Dermis blood vessel endothelial cell (primary cell): ENCODE data around the gene MCEMP1. TPM values are rescaled to one million over a fixed set of nuclear protein-coding genes. Genes with fewer than 3 reads are reported as not detected.

ENCODE experiments used
- DNase-seq: peaks from one replicate; pipeline ENCODE4 v3.0.0; 2010
- total RNA-seq: library from RNA; depleted of rRNA; stranded (reverse); fragments of >200 nt; gene quantifications from 2 replicates; pipeline ENCODE4 v1.2.3, GENCODE V29; 2014

MCEMP1 gene, protein sequence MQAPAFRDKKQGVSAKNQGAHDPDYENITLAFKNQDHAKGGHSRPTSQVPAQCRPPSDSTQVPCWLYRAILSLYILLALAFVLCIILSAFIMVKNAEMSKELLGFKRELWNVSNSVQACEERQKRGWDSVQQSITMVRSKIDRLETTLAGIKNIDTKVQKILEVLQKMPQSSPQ
- not detected in 2 replicates for total RNA-seq

DNA sequence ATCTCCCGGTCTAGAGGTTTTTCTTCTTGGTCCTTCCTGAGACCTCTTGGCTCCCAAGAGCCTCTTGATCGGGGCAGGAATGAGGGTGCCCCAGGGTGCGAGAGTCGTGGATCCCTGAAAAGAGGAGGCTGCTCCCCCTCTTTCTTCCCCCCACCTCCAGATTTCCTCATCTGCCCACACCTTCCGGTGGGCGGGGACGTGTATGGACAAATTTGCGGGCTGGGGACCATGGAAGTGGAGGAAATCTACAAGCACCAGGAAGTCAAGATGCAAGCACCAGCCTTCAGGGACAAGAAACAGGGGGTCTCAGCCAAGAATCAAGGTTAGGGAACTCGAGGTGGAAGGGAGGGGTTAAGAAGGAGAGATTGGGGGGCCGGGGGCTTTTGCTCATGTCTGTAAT is at the start of gene MCEMP1:
MCEMP1 (plus strand) TSS at position 237 of the 400 bp plus-strand sequence; CDS start at position 268, 31 bp downstream.
- DNase-seq, result no peak

DNA sequence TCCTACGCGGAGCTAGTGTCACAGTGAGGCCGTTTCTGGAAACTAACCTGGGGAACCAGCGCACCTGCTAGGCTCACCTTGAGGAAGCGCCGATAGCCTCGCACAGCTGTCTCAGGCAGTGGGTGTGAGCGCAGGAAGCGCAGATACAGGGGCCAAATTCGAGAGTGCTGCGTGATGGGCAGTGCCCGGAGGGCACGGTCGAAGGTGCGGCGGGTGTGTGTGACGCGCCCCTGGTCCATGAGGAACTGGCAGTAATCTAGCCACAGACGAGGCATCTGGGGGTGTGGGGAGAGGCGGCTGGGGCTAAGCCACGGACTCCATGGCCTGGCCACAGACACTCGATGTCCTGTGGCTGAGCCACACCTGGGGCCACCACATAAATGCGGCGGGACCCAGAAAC is 49.7 kb upstream of the MCEMP1 start:
- no peak for DNase-seq

DNA sequence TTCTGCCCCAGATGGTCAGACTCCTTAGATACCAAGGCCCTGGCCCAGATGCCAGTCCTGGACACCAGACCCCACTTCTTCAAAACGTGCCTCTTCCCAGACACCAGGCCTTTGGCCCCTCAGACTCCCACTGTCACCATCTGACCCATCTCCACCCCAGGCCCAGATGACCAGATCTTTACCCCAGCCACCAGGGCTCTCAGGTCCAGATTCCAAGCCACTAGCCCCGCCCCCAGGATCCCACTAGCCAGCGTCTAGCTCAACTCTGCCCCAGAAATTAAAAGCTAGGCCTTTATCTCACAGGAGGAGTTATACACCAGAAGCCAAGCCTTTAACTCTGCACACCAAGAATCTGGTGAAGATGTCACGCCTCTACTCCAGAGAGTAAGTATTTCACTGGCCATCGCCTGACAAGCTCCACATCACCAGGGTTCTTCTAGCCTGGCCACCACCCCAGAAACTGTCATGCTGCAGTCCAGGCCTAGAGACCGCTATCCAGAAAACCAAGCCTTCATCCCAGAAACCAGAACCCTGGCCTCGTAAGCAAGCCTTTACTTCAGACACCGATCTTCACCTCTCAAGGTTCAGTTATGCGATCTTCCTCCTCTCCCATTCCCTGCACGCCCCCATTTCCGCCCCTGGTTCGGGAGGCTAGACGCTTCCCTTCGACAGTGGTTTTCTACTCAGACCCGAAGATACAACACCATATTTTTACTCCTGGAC is 48.1 kb upstream of the MCEMP1 start:
- DNase-seq, result no peak

DNA sequence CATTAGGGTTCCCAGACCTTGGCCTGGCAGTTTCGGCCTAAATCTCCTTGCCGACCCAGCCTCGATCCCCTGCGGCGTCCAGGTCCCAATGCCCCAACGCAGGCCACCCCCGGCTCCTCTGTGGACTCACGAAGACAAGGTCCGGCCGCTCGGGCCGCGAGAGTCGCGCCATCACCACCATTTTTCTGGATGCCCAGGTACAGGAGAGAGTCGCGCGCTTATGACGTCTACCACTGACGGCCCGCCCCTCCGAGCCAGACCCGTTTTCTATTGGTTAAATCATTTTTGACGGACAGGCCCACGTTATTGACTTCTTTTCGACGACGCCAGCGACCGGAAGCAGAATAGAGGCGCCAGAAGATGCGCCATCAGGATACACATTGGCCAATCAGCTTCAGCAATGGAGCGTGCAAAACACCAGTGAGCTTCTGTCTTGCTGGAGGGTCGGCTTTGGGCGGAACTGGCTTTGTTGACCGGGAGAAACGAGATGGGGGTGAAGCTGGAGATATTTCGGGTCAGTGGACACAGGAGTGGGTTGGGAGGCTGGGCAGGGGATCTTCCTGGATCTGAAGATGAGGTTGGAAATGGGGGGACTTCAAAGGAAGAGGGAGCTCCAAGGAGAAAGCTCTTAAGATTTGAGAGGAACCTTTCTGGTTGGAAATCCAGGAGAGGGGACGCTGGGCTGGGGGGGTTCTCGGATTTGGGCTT is 47.4 kb upstream of the MCEMP1 start, which contains the start of the genes PET100 and XAB2:
PET100 (plus strand) TSS at position 447 of the 708 bp plus-strand sequence; CDS start at position 488, 41 bp downstream.
XAB2 (minus strand) TSS at position 199 of the 708 bp plus-strand sequence; CDS start at position 181, 18 bp downstream.
- DNase-seq, result peak; percentile 99

DNA sequence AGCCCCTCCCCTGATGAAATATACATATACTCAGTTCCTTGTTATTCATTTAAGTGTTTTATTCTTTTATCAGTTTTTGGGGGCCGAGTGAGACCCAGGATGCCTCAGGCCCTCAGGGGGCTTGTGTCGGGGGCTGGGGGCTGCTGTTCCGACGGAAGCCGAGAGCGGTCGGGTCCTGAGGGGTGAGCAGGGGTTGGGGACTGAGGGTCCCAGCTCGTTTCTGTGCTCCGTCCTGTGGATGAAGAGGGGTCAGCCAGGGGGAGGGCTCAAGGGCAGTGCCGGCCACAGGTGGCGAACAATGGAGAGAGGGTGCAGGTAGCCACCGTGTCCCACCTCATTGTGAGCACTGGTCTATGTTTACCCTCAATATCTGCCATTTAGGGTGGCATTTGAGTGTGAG is 45.3 kb upstream of the MCEMP1 start:
- DNase-seq, result no peak

DNA sequence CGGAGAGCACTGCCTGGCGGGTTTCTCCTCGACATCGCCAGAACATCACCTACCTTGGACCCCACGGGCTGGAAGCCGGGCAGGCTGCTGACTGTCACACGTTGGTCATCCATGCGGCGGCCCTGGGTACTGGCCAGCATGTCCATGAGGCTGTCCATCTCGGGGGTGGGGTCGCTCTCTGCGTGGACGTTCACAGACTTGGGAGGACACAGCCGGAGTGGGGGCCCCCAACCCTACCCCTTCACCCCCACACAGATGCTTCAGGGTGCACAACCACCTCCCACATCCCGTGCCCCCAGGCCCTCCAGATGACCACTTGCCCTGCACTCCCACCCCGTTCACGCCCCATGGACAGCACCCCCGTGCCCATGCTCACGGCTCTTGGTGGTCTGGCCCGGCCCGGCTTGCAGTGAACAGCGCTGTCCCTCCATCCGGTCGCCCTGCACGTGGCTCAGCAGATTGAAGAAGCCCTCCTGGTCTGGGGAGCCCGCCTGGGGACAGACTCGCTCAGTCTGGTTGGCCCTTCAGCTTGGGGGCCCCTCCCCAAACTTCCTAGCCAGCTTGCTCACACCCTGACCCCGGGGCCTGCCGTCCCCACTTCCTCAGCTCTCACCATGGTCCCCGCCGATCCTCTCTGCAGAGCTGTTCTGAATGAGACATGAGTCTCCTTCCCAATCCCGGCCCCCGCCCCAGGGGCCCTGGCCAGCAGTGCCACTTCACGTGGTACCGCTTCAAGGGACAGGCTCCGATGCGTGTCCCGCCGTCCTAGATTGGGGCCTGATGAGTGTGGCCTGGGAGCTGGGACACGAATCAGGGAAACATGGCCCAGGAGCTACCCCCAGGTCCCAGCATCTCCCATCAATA is 44.3 kb upstream of the MCEMP1 start:
- DNase-seq, result no peak

DNA sequence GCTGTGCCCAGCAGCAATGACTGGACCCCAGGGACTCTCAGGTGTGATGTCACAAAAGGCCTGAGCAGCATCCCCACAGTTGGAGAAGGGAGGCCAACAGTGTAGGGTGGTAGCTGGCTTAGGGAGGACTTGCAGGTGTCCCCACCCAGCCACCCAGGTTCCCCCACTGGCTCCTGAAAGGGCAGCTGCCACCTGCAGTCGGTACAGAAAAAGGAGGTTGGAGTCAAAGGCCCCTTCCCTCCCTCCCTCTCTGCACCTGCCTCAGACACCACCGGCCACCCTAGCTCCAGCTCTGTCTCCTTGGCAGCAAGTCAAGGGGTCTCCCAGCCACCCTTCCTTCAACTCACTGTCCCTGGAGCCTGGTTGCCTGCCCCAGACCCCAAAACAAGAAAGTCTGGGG is 43.2 kb upstream of the MCEMP1 start, which contains the start of gene PCP2:
PCP2 (minus strand) TSS at position 22 of the 400 bp plus-strand sequence. CDS start 262 bp downstream, outside the sequence.
- DNase-seq, result no peak

DNA sequence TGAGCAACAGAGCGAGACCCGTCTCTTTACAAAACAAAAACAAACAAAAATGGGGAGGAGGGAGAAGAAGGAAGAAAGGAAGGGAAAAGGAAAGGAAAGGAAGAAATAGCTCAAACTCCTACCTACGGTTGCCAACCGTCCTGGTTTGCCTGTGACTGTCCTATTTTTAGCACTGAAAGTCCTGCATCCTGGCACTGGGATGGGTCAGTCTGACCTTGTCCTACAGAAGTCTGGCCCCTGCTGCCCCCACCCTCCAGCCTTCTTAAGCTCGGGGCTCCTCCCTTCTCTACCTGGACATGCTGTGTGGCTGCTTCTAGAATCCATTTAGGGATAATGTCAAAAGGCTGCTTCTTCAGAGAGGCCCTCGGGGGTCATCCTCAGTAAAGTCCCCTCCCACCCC is 41.2 kb upstream of the MCEMP1 start:
- no peak for DNase-seq

DNA sequence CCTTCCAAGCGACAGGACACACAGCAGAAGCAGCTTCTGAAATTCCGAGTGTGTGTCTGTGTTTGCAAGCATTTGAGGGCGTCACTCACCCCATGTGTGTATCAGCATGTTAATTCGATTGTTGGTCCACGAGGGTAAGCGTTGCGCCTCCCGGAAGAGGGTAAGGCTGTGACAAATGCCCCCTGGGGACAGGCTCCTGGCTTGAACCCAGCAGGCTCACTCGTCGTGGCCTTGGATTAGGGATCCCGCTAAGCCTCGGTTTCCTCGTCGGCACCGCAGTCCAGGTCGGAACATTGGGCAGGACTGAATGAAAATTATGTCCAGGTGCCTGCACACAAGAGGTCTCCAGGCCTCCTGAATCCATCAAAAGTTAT is 40.6 kb upstream of the MCEMP1 start:
- no peak for DNase-seq

DNA sequence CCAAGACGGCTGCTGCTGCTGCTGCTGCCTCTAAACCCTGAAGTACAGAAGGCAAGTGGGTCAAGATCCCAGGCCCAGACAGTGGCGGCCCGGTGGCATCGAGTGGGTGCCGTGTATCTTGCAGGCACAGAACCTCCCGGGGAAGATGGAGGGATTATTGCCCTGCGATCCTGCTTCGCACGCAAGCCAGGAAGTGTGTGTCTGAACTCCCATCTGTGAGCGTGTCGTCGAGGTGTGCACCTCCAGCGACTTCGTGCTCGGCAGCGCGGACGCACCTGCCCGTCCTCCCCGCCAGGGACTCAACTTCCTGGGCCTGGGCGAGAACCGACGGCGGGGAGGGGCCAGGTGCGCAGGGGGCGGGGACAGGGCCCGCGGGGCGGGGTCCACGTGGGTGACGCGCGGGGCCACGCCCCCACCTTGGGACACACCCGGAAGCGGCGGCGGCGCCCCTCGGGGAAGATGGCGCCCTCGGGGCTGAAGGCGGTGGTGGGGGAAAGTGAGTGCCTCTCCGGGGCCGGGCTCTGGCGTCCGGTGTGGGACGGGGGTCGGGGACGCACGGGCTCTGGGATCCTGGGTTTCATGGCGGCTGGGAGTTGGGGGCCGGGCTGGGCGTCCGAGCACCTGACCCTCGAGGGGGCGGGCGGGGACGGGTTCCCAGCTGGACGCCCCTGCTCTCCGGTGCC is 40.1 kb upstream of the MCEMP1 start, which contains the start of gene STXBP2:
STXBP2 (plus strand) TSS at position 420 of the 683 bp plus-strand sequence; CDS start at position 460, 40 bp downstream.
- peak; percentile 59 for DNase-seq

DNA sequence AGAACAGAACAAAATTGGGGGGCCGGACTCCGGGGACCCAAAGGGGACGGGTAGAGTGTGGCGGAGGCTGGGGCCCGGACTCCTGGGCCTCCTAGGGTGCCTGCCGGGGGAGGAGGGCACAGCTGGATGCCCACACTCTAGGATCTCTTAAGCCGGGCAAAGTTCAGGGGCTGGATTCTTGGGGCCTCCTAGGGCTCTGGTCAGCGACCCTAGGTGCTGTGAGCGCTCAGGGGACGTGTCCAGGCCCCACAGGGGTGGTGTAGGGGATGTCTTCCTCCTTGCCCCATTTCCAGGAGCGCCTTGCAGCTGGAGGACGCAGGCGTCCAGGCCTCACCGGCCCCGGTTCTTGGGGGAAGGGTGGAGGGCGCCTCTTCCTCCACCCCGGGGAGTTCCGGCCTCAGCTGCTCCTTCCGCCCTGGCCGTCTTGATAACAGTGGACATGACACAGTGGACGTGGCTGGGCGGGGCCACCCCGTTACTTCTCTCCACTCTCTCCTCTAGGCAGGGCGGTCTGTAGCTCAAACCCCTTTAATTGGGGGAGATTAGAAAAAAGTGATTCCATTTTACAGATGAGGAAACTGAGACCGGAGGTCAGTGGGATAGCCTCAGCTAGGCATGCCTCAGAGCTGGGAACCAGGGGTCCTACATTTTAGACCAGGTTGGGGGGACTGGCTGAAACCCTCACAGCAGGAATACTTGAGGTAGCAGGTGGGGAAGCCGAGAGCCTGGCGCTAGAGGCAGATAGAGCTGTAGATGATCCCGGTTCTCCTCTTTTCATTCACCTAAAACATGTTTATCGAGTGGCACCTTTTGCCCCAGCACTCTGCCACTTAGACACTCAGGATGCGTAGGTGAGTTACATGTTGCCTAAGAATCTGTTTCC is 39.3 kb upstream of the MCEMP1 start:
- peak; percentile 35 for DNase-seq

DNA sequence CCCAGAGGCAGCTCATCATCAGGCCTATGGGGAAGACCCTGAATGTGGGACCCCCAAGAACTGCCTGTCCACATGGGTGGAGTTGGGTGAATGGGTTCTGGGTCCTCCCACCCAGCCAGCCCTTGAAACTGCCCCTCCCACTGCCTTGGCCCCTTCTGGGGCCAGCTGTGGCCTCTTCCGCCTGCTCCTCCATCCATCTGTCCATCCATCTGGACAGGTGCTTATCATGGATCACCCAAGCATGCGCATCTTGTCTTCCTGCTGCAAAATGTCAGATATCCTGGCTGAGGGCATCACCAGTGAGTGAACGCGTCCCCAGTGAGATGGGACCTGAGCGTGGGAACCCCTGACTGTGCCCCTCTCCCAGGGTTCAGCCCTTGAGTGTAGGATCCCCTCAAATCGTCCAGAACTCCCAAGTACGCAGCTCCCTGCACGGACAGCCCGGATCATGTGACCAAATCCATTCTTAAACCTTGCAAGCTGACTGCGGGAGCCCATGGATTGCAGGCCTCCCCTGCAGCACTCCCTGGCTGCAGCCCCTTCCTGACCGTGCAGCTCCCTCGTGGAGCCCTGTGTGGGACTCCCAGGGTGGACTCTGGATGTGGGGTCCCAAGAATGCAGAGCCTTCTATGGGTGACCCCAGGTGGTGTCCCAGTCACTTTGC is 38.0 kb upstream of the MCEMP1 start:
- DNase-seq, result no peak

DNA sequence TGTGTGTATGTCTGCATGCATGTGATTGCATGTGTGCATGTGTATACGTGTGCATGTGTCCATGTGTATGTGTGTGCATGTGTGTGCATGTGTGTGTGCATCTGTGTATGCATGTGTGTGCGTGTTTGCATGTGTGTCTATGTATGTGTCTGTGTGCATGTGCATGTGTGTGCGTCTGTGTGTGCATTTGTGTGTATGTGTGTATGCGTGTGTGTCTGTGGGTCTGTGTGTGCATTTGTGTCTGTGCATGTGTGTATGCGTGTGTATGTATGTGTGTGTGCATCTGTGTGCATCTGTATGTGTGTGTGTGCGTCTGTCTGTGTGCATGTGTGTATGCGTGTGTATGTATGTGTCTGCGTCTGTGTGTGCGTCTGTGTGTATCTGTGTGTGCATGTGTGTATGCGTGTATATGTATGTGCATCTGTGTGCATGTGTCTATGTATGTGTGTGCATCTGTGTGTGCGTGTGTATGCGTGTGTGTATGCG is 37.0 kb upstream of the MCEMP1 start:
- no peak for DNase-seq

DNA sequence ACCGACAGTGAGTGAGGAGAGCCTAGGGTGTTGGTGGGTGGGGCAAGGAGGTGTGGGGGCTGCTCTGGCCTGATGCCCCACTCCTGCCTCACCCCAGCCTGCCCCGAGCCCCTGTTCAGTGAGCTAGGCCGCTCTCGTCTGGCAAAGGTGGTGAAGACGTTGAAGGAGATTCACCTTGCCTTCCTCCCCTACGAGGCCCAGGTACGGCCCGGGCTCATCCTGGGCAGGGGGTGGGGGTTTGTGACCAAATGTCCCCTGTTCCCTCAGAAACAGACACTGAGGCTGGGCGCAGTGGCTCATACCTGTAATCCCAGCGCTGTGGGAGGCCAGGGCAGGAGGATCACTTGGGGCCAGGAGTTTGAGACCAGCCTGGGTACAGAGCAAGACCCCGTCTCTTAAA is 36.1 kb upstream of the MCEMP1 start:
- no peak for DNase-seq

DNA sequence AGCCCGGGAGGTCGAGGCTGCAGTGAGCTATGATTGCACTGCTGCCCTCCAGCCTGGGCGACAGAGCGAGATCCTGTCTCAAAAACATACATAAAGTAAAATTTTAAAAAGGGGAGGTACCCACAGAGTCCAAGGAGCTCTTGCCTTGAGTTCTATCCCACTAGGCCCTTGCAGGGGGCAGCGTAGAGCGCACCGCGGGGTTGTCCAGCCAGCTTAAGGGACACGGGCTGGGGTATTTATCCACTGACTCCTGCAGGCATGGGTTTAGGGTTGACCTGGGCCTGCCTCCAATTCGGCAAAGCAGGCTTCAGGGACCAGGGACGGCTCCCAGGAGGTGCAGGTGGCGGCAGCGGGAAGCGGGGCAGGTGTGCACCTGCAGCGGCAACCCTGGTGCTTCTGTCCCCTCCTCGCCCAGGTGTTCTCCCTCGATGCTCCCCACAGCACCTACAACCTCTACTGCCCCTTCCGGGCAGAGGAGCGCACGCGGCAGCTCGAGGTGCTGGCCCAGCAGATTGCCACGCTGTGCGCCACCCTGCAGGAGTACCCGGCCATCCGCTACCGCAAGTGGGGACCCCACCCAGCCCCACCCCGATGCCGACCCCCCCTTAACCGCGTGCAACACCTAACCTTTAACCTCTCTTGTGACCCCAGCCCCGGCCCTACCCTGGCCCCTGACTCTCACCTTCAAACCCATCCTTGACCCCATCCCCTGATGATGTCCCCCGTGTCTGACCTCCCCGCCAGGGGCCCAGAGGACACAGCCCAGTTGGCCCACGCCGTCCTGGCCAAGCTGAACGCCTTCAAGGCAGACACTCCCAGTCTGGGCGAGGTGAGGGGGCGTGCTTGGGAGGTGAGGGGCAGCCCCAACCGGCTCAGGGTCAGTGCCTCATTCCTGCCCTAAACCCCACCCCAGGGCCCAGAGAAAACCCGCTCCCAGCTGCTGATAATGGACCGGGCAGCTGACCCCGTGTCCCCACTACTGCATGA is 35.3 kb upstream of the MCEMP1 start:
- no peak for DNase-seq

DNA sequence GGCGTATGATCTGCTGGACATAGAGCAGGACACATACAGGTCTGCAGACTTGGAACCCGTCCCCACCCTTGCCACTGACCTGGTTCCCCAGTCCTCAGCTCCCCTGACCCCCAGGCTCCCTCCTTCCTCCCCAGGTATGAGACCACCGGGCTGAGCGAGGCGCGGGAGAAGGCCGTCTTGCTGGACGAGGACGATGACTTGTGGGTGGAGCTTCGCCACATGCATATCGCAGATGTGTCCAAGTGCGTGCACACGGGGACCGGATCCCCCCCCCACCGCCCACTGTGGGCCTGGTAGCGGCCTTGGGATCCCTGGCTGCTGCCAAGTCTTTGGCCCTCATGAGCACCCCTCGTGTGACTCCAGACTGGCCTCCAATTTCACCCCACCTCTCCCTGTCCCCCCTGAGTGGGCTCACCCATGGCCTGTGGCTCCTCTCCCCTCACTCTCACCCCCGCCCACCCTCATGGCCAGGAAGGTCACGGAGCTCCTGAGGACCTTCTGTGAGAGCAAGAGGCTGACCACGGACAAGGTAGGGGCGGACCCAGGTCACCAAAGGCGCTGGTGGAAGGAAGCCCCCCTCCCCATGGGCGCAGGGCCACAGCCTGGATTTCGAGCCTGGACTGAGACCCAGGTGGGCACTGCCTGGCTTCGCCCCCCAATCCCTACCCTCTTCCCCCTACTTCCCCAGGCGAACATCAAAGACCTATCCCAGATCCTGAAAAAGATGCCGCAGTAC is 34.4 kb upstream of the MCEMP1 start:
- no peak for DNase-seq

DNA sequence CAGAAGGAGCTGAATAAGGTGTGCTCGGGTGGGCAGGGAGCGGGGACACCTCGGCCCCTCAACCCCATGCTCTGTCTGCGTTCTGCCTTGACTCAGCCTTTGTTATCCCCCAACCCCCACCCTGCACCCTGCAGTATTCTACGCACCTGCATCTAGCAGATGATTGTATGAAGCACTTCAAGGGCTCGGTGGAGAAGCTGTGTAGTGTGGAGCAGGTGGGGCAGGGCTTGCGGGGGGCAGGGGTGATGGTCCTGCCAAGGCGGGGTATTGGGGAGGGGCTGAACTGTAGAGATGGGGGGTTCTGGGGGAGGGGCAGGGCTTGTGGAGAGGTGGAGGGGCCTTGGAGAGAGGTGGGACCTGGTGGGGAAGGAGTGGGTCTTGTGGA is 33.9 kb upstream of the MCEMP1 start:
- no peak for DNase-seq
